ENCODE results near the gene MAB21L4.

Gene MAB21L4

GRCh38 chr2:240906141-240906910 lies 10.4 kb upstream of the MAB21L4 start, which contains the start of gene CROCC2:
CROCC2 (plus strand) TSS chr2:240906336; CDS start chr2:240906514, 178 bp downstream.
- no peak within 1 kb of the TSS for H3K27ac Mint-ChIP-seq
- DNase-seq = no peak
- no peaks in the 10 kb centered on the region for H3K4me1 Mint-ChIP-seq (ENCODE audit: low read depth)
- no peak within 1 kb of the TSS for H3K4me3 Mint-ChIP-seq
- no peaks in the 10 kb centered on the region for H3K9me3 Mint-ChIP-seq
- no peaks in the 10 kb centered on the region for H3K36me3 Mint-ChIP-seq (ENCODE audit: low read depth)
- peaks cover 4% of the 10 kb centered on the region for H3K27me3 Mint-ChIP-seq

- H3K4me3 Mint-ChIP-seq = no peak overlapping the region
- H3K9me3 Mint-ChIP-seq = no peaks in the 10 kb centered on the region
- no peak for DNase-seq
- no peaks in the 10 kb centered on the region for H3K4me1 Mint-ChIP-seq (ENCODE audit: low read depth)
- H3K36me3 Mint-ChIP-seq (ENCODE audit: low read depth) = no peaks in the 10 kb centered on the region
- H3K27me3 Mint-ChIP-seq = peaks cover 5% of the 10 kb centered on the region
- H3K27ac Mint-ChIP-seq = no peak overlapping the region
Observed at GRCh38 chr2:240905176-240905781, 9.3 kb upstream of the MAB21L4 start.

GRCh38 chr2:240904216-240905175 lies 8.5 kb upstream of the MAB21L4 start:
- no peaks in the 10 kb centered on the region for H3K4me1 Mint-ChIP-seq (ENCODE audit: low read depth)
- no peaks in the 10 kb centered on the region for H3K9me3 Mint-ChIP-seq
- peaks cover 2% of the 10 kb centered on the region for H3K27me3 Mint-ChIP-seq
- no peak for DNase-seq
- H3K4me3 Mint-ChIP-seq = no peak overlapping the region
- H3K27ac Mint-ChIP-seq = no peak overlapping the region
- no peaks in the 10 kb centered on the region for H3K36me3 Mint-ChIP-seq (ENCODE audit: low read depth)

GRCh38 chr2:240903191-240904060 lies 7.5 kb upstream of the MAB21L4 start:
- Mint-ChIP-seq H3K27me3 (peaks cover 6% of the 10 kb centered on the region), H3K27ac (no peak overlapping the region), H3K4me3 (no peak overlapping the region), H3K4me1 (ENCODE audit: low read depth) (no peaks in the 10 kb centered on the region), H3K36me3 (ENCODE audit: low read depth) (no peaks in the 10 kb centered on the region), H3K9me3 (no peaks in the 10 kb centered on the region)
- DNase-seq = no peak

- no peaks in the 10 kb centered on the region for H3K4me1 Mint-ChIP-seq (ENCODE audit: low read depth)
- H3K27ac Mint-ChIP-seq = no peak overlapping the region
- peaks cover 6% of the 10 kb centered on the region for H3K27me3 Mint-ChIP-seq
- no peaks in the 10 kb centered on the region for H3K9me3 Mint-ChIP-seq
- H3K36me3 Mint-ChIP-seq (ENCODE audit: low read depth) = no peaks in the 10 kb centered on the region
- no peak overlapping the region for H3K4me3 Mint-ChIP-seq
- no peak for DNase-seq
Observed at GRCh38 chr2:240902615-240903041, 6.7 kb upstream of the MAB21L4 start.

- no peak for DNase-seq
- Mint-ChIP-seq H3K4me3 (no peak overlapping the region), H3K36me3 (ENCODE audit: low read depth) (no peaks in the 10 kb centered on the region), H3K27me3 (peaks cover 6% of the 10 kb centered on the region), H3K4me1 (ENCODE audit: low read depth) (no peaks in the 10 kb centered on the region), H3K9me3 (no peaks in the 10 kb centered on the region), H3K27ac (no peak overlapping the region)
Observed at GRCh38 chr2:240901986-240902614, 6.1 kb upstream of the MAB21L4 start.

- H3K4me1 Mint-ChIP-seq (ENCODE audit: low read depth) = no peaks in the 10 kb centered on the region
- no peak for DNase-seq
Observed at GRCh38 chr2:240900141-240900860, 4.3 kb upstream of the MAB21L4 start.

GRCh38 chr2:240899468-240899865 lies 3.5 kb upstream of the MAB21L4 start:
- Mint-ChIP-seq H3K9me3 (no peaks in the 10 kb centered on the region), H3K27ac (no peak overlapping the region), H3K27me3 (peaks cover 6% of the 10 kb centered on the region), H3K4me1 (ENCODE audit: low read depth) (no peaks in the 10 kb centered on the region), H3K4me3 (no peak overlapping the region), H3K36me3 (ENCODE audit: low read depth) (no peaks in the 10 kb centered on the region)
- DNase-seq = no peak

More at GRCh38 chr2:240900141-240900860, 4.3 kb upstream of the MAB21L4 start:
- H3K4me3 Mint-ChIP-seq = no peak overlapping the region
- no peaks in the 10 kb centered on the region for H3K9me3 Mint-ChIP-seq
- H3K27me3 Mint-ChIP-seq = peaks cover 6% of the 10 kb centered on the region
- no peak overlapping the region for H3K27ac Mint-ChIP-seq
- H3K36me3 Mint-ChIP-seq (ENCODE audit: low read depth) = no peaks in the 10 kb centered on the region

- H3K4me1 Mint-ChIP-seq (ENCODE audit: low read depth) = no peaks in the 10 kb centered on the region
- peaks cover 6% of the 10 kb centered on the region for H3K27me3 Mint-ChIP-seq
- H3K9me3 Mint-ChIP-seq = no peaks in the 10 kb centered on the region
- H3K27ac Mint-ChIP-seq = no peak overlapping the region
- no peak for DNase-seq
- H3K36me3 Mint-ChIP-seq (ENCODE audit: low read depth) = no peaks in the 10 kb centered on the region
- no peak overlapping the region for H3K4me3 Mint-ChIP-seq
Observed at GRCh38 chr2:240898731-240899467, 2.9 kb upstream of the MAB21L4 start.

GRCh38 chr2:240898108-240898730 lies 2.3 kb upstream of the MAB21L4 start:
- H3K27ac Mint-ChIP-seq = no peak overlapping the region
- H3K27me3 Mint-ChIP-seq = peaks cover 6% of the 10 kb centered on the region
- DNase-seq = no peak
- H3K36me3 Mint-ChIP-seq (ENCODE audit: low read depth) = no peaks in the 10 kb centered on the region
- no peak overlapping the region for H3K4me3 Mint-ChIP-seq
- H3K9me3 Mint-ChIP-seq = no peaks in the 10 kb centered on the region
- H3K4me1 Mint-ChIP-seq (ENCODE audit: low read depth) = no peaks in the 10 kb centered on the region

GRCh38 chr2:240896871-240897692 lies 1.1 kb upstream of the MAB21L4 start:
- H3K4me1 Mint-ChIP-seq (ENCODE audit: low read depth) = no peaks in the 10 kb centered on the region
- no peaks in the 10 kb centered on the region for H3K36me3 Mint-ChIP-seq (ENCODE audit: low read depth)
- no peak for DNase-seq
- H3K9me3 Mint-ChIP-seq = no peaks in the 10 kb centered on the region
- no peak overlapping the region for H3K27ac Mint-ChIP-seq
- H3K27me3 Mint-ChIP-seq = peaks cover 6% of the 10 kb centered on the region
- H3K4me3 Mint-ChIP-seq = no peak overlapping the region

Measured in activated T-cell treated with anti-CD3 and anti-CD28 coated beads, Interleukin-2, amount 50 U/mL, for 24 hours (primary cell).